MM.1S (cell line): ENCODE measurements around the gene DCAF6.

ENCODE experiments used
- EZH2phosphoT487 ChIP-seq: fragments of 300-600 bp; sonication (generic); IDR thresholded peaks from 2 replicates; pipeline ENCODE4 v1.6.1; 2018; ENCODE audit warnings: antibody characterized with exemption, low read length
- TF ChIP-seq, protein P1 (sequence below): fragments of 300-600 bp; sonication (generic); IDR thresholded peaks from 2 replicates; pipeline ENCODE4 v1.5.1; 2016; ENCODE audit warnings: antibody characterized with exemption, low read length, mixed read lengths

DNA sequence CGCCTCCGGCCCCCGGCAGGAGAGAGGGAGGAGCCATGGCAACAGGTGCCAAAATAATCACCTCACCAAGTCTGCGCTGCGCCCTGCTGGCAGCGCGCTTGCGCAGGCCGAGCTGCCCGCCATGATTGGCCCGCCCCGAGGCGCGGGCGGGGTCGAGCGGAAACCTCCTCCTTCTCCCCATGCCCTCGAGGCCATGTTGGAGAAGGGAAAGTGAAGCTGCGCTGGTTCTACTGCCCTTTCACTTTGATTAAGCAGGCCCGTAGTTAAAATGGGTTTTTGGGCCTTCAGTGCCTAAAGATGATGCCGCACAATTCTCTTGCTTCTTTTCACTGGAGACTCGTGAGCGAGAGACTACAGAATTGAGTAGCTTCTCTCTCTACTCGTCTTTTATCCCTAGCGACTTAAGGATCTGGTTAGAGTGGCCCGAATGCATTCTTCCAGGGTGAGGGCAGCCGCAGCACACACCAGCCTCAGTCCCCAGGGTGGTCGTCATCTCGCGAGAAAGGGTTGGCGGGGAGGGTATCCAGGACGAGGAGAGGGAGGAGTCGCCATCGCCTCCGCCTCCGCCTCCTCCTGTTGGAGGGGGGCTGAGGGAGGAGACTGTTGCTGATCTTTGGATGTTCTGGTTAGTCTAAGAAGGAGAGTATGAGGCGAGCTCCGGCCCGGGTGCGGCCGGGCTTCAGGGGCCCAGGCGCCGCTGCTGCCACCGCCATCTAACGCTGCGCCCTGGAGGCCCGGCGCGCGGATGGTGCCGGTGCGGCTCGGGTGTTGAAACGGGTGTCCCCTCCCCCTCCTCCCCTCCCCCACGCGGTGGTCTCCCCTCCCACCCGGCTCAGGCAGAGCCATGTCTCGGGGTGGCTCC is at the start of gene DCAF6:
- TF ChIP-seq, protein P1, sequence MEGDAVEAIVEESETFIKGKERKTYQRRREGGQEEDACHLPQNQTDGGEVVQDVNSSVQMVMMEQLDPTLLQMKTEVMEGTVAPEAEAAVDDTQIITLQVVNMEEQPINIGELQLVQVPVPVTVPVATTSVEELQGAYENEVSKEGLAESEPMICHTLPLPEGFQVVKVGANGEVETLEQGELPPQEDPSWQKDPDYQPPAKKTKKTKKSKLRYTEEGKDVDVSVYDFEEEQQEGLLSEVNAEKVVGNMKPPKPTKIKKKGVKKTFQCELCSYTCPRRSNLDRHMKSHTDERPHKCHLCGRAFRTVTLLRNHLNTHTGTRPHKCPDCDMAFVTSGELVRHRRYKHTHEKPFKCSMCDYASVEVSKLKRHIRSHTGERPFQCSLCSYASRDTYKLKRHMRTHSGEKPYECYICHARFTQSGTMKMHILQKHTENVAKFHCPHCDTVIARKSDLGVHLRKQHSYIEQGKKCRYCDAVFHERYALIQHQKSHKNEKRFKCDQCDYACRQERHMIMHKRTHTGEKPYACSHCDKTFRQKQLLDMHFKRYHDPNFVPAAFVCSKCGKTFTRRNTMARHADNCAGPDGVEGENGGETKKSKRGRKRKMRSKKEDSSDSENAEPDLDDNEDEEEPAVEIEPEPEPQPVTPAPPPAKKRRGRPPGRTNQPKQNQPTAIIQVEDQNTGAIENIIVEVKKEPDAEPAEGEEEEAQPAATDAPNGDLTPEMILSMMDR, result no peak
- no peak for TF ChIP-seq EZH2phosphoT487
